Esophagus (tissue), 2 donors: Measurements from ENCODE around the gene NDUFA13. TPM values are rescaled to one million over a fixed set of nuclear protein-coding genes. Genes with fewer than 3 reads are reported as not detected.

Experiments used
- polyA plus RNA-seq, 2 donors: library from polyadenylated mRNA; stranded (reverse); fragments of 200-250 nt; gene quantifications; one replicate each; pipeline ENCODE4 v1.2.3, GENCODE V29; 2013
- donor health status: healthy with polysubstance abuse.
- donor health status: Bipolar disorder and iron deficiency.

NDUFA13 gene
- polyA plus RNA-seq, 2 donors: 273 to 353 TPM

Other genes with a start within 250 kb of the NDUFA13 start
- under 1 TPM; 0.04 to 0.20 TPM for gene TM6SF2, start 242.9 kb upstream of the NDUFA13 start, polyA plus RNA-seq
- gene SUGP1, start 195.7 kb upstream of the NDUFA13 start, polyA plus RNA-seq: 10 to 100 TPM; 27.8 to 42.6 TPM
- 10 to 100 TPM; 19.6 to 35.6 TPM for gene MAU2, start 195.4 kb upstream of the NDUFA13 start, polyA plus RNA-seq
- gene GATAD2A, start 110.5 kb upstream of the NDUFA13 start, polyA plus RNA-seq: 10 to 100 TPM; 13.9 to 21.0 TPM
- 1 to 10 TPM; 1.0 to 1.2 TPM for gene TSSK6, start 677 bp upstream of the NDUFA13 start, polyA plus RNA-seq
- gene YJEFN3, start 12.7 kb downstream of the NDUFA13 start, polyA plus RNA-seq: 1 to 10 TPM; 1.6 to 7.3 TPM
- gene CILP2, start 22.0 kb downstream of the NDUFA13 start, polyA plus RNA-seq: under 1 TPM; 0.01 to 0.02 TPM
- 1 to 10 TPM; 1.4 to 3.9 TPM for gene PBX4, start 102.5 kb downstream of the NDUFA13 start, polyA plus RNA-seq
- gene LPAR2, start 112.0 kb downstream of the NDUFA13 start, polyA plus RNA-seq: 10 to 100 TPM in 1 of 2 donors, 1 to 10 TPM in 1; 8.3 to 10.3 TPM
- 10 to 100 TPM in 1 of 2 donors, 1 to 10 TPM in 1; 6.3 to 10.5 TPM for gene GMIP, start 127.4 kb downstream of the NDUFA13 start, polyA plus RNA-seq
- gene ATP13A1, start 147.5 kb downstream of the NDUFA13 start, polyA plus RNA-seq: 10 to 100 TPM; 29.2 to 39.8 TPM
- gene ZNF101, start 152.6 kb downstream of the NDUFA13 start, polyA plus RNA-seq: 10 to 100 TPM; 10.4 to 12.2 TPM
- 1 to 10 TPM; 2.2 to 2.3 TPM for gene ZNF14, start 216.9 kb downstream of the NDUFA13 start, polyA plus RNA-seq